GM18511 (cell line): ENCODE data around the gene STK10.

Source experiments
- ATAC-seq: cut with Tn5 transposase; IDR thresholded peaks from one replicate; pipeline ENCODE4 v1.9.1; 2021; ENCODE audit warnings: mild to moderate bottlenecking, moderate library complexity; ENCODE audit not compliant: unreplicated experiment

Gene STK10

DNA sequence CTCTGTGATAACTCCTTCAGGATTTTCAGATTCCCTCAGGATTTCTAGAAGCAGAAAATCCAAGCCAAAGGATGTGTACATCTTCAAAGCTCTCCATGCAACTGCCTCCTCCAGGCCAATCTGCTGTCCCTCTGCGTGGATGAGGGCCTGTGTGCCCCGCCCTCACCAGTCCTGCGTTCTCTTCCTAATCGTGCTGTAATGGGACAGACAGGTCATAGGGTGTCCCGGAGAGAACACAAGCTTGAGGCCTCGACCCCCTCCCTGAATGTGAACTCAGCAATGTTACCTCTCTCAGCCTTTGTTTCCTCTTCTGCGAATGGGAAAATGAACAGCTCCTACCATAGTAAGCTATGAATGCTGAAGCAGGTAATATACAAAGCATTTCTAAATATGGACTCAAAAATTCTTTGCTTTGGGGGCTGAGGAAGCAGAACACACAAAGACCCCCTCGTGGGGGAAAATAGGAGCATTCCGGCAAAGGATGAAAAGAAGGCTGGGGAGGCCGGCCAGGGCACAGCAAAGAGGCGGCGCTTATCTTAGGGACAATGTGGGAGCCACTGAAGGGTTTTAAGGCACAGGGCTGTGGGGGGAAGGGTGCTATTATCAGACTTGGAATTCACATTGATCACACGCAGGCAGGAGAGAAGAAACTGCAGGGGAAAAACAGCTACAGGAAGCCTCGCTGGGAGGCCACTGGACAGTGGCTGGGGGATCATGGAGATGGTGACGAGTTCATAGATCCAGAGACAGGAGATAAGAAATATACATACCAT, 124.4 kb downstream of the STK10 start:
- ATAC-seq: no peak

DNA sequence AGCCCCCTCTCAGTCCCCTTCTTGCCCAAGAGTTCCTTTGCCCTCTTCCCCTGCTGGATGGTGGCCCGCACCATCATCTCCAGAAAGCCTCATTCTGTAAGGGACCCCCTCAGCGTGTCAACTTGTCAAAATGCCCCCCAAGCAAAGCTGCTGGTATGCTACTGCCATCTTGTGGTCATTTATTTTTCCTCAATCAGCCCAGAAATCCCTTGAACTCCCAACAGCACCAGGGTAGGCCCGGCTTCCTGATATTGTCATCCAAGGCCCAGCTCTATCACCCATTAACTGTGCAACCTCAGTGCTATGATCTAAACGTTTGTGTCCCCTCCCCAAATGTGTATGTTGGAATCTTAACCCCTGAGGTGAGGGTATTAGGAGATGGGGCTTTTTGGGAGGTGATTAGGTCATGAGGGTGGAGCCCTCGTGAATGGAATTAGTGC, 128.3 kb downstream of the STK10 start:
- no peak for ATAC-seq

DNA sequence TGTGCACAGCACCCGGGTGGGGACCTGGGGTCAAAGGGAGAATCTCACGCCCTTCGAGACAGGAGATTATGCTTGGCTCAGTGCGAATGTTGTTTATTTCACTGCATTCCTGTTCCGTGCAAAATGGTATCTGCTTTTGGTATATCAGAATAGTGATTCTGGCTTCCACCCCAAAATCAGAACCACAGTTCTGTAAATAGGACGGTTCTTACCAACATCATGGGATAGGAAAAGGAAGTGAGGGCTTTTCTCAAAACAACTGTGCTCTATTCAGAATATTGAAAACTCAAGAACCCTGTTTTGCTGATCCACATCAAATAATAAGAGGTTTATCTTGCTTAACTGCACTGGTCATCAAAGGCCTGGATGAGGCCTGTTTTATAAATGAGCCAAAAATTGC, 129.9 kb downstream of the STK10 start:
- no peak for ATAC-seq

DNA sequence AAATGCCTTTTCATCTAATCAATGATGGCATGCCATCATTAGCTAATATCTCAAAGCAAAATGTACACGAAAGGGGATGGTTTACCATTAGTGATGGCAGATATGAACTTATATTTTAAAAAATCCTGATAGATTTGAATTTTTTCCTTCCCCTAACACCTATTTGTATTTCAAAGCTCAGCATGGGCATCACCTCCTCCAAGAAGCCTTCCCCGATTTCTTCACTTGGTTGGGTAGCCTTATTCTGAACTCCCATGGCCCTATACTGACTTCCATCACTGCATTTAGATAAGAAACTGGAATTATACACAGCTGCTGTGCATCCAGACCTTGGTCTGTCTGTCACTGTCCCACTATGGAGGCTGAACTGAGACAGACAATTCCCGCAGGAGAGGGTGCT, 132.0 kb downstream of the STK10 start:
- no peak for ATAC-seq

DNA sequence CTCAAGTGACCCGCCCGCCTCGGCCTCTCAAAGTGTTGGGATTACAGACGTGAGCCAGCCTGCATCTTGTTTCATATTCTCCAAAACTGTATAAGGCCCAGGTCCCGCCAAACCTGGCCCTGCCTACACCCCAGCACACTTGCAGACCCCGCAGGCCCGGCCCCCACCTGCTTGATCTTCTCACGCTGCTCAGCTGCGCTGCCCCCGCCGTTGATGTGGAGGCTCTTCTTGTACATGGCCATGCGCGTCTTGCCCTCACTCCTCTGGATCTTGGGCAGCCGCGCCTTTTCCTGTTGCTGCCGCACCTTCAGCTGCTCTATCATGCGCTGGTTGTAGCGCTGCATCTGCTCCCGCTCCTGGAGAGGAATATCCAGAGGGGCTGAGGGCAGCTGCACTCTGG, 132.6 kb downstream of the STK10 start:
- ATAC-seq: no peak

DNA sequence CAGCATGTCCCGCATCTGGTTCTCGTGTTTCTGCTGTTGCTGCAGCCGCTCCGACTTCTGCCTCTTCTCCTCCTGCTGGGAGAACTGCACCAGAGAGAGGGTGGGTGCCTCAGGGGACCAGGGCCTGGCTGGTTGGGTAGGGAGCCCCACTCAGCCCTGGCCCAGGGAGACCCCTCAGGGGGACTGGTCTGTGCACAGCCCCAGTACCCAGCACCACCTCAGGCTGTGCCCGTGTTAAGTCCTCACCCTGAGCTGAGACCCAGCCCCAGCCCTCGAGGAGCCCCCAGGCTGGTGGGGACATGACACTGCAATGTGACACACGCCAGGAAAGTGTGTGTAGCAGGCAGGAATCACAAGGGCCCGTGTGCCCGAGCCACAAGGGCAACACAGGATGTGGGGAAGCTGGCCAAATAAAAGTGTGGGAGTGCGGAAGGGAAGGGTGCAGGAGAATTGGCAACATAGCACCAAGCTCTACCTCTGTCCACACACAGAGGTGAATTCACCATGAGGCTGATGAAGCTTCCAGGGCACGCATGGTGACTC, 133.3 kb downstream of the STK10 start:
- no peak for ATAC-seq

DNA sequence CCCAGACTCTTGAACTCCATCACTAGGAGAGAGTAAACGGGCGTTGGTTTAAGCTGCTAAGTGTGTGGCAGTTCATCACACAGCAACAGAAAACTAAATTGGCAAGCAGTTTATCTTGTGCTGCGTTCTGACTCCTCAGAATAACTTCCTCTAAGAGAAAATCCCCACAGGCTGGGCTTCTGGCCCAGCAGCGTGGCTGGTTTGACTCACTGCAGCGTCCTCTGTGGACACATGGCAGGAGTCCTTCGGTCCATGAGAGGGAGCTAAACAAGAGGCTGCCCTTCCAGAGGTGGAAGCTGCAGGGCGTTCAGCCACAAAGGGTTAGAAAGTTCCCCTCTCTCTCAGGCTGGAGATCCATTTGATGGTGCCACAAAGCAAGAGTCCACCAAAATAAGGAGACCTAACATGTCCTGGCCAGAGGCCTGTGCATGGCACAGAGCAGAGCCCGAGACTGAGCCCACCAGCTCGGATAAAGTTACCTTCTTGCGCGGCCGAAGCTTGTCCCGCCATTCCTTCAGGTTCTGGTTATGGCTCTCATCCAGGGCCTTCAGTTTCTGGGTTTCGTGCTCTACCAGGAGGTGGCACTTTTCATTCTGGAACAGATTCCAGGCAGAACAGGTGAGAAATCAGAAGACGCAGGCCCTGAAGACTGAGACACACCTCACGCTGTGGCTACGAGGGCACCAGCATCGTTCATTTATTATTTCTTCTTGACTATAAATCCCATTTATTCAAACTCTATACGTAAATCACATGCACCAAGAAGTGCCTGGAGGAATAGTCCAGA, 135.4 kb downstream of the STK10 start:
- no peak for ATAC-seq

DNA sequence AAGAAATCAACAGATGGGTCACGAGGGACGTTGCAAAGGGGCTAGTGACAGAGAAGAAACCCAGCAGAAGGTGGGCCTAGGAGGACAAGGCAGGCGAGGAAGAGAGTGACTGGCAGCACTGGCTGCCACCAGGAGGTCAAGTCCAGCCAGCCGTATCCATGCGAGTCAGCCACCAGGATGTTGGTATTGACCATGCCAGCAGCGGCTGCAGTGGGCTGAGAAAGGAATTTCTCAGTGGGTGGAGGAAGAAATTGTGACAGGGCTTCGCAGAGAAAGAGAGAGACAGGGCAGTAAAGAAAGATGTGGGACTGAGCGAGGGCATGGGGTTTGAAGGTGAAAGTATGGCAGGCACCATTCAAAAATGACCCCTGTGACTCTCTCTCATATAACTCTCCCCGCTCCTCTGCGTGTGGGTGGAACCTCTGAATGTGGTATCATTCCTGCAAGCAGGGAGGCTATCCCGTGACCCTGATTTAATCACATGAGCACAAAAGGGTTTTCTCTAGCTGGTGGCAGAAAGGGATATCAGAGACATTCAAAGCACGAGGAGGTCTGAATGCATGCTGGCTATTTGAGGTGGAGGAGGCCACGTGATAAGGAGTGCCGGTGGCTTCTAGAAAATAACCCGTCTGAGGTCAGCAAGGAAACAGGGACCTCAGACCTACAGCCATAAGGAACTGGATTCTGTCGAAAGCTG, 136.2 kb downstream of the STK10 start:
- no peak for ATAC-seq

DNA sequence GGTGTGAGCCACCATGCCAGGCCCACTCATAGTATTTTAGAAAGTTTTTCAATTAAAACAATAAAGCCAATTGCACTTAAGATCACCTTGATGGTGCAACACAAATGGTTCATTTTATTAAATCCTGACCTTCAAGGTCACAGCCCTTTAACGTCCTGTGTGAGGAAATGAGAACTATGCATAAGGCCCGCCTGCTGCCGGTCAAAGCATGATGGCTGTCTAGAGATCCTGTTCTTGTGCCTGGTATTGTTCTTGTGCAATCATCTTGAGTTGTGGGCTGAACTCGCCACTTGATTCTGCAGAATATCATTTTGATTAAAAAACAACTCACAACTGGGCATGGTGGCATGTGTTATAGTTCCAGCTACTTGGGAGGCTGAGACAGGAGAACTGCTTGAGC, 137.9 kb downstream of the STK10 start:
- no peak for ATAC-seq

DNA sequence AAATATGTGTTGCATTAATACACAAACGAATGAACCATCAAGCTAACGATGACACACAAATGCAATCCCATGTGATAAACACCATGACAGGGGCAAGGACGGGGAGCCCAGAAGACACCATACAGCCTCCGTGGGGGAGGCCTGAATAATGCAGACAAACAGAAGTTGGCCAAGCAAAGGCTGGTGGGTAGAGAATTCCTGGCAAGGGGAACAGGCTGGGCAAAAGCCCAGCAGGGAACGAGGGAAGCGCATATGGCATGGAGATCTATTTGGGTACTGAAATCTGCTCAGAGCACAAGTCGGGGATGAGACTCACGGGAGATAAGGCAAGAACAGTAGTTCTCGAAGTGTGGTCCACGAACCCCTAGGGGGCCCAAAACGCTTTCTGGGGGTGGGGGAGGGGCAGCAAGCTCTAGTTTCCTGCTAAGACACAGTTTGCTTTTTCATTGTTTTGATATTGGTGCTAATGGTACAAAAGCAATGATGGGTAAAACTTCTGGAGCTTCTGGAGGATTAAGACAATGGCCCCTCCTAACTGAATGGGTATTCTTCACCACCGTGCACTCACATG, 138.7 kb downstream of the STK10 start:
- no peak for ATAC-seq

DNA sequence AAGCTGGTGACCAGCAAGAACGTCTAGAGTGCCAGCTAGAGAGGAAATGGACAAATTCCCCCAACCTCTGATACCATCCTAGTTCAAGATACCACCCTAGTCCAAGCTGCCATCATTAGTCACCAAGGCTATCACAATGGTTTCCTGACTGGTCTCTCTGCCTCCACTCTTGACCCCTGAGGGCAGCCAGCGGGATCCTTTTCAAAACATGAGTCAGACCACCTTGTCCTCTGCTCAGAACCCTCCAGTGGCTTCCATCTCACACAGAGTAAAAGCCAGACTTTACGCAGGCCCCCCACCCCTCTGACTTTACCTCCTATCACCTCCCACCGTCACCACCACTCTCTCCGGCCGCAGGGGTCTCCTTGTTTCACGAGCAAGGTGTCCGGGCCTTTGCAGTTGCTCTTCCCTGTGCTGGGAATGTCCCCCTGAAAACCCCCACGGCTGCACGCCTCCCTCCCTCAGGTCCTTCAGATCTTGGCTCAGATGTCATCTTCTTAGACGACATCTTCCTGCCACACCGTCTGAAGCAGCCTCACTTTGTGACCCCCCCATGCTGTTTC, 139.4 kb downstream of the STK10 start:
- no peak for ATAC-seq

DNA sequence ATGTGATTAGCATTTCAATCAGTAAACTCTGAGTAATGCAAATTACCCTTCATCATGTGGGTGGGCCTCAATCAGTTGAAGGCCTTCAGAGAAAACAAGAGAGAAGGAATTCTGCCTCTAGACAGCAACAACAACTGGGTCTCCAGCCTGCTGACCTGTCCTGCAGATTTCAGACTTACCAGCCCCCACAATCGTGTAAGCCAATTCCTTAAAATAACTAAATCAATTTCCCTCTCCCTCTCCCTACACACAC, 139.9 kb downstream of the STK10 start:
- no peak for ATAC-seq

DNA sequence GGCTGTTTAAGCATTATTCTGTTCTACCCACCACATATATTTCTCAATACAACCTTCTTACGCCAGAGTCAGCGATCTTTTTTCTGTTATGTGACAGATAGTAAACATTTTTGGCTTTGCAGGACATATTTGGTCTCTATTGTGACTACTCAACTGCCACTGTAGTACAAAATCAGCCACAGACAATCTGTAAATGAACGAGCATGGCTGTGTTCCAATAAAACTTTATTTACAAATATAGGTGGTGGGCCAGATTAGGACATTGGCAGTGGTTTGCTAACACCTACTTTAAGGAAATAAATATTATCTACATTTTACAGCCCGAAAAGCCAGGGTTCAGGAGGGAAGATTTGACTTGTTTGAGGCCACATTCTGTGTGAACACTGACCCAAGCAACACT, 141.4 kb downstream of the STK10 start:
- ATAC-seq: no peak

DNA sequence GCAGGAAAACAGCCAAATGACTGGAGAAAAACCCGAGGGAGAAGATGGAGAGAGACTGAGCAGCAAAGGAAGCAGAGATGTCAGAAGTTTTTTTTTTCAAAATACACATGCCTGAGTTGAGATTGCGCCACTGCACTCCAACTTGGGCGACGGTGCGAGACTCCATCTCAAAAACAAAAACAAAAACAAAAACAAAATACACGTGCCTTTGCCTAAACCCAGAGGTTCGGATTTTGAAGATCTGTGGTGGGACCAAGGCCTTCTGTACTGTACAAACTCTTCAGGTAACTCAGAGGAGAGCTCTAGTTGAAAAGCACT, 142.8 kb downstream of the STK10 start:
- no peak for ATAC-seq

DNA sequence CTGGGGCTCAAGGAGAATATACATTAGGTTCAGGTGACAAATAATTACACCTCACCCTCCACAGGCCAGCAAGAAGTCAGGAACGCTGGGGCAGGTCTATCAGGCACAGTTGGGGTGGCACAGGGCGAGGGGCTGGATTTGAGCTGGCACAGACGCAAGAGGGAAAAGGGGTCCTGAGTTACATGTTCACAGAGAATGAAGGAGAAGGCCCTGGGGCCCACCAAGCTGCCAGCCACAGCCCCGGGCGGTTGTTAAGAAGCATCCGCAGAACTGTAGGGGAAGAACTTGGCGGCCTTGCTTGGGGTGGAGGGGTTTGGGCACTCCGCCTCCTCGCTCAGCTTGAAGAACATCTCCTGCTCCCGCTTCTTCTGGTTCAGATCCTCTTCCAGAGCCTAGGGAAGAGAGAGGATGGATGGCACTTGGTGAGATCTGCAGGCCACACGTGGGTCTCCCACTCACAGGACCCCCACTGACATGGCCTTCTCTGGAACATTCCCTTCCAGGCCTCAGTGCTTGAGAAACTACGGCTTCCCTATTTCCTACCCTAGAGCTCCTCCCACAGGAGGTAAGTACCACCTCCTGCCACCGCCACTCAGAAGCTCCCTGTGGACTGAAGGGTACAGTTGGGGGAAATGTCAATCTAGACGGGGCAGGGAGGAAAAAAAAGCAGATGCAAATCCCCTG, 143.3 kb downstream of the STK10 start:
- no peak for ATAC-seq

DNA sequence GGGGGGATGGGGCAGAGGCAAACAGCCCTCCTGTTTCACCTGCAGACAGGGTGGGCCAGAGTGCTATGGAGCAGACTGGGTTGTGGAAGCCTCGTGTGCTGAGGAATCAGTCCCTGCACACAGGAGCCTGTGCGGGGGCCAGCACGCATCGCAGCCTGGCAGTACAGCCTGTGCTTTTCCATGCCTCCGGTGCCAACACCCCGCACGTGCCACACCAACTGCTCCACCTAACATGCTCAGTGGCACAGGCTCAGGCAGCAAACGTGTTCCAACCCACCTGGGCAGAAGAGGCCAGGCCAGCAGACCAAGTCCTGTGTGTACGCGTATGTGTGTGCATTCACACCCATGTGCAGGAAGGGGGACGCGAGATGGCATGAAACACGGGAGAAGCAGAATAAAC, 144.2 kb downstream of the STK10 start:
- ATAC-seq: no peak

DNA sequence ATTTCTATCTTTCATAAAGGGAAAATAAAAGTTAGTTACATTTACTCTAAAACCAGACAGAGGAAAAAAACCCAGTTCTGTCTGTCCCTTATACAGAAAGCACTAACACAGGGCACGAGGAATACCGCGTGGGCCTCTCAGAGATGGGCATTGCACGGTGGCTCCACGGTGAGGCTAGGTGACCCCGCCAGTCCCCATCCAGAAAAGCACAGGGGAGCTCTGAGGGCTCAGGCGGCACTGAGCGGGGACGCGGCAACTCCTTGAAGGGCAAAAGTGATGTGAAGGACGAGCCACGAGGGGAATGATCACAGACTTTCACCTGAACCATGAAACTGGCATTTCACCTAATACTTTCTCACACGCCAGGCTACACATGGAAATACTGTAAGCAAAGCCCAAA, 145.8 kb downstream of the STK10 start:
- no peak for ATAC-seq

DNA sequence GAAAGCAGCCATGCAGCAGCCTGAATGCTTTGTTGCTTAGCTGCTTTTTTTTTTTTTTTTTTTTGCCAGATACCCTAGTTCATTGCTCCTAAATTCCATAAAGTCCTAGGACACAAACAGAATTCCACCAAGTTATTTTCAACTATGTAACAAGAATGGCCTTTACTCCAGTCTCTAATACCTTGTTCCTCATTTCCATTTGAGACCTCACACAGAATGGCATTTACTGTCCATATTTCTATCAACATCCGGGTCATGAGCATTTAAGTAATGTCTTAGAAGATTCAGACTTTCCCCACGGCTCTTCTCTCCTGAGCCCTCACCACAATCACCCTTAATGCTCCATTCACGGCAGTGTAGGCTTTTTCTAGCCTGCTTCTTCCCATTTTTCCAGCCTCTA, 149.9 kb downstream of the STK10 start:
- ATAC-seq: no peak

DNA sequence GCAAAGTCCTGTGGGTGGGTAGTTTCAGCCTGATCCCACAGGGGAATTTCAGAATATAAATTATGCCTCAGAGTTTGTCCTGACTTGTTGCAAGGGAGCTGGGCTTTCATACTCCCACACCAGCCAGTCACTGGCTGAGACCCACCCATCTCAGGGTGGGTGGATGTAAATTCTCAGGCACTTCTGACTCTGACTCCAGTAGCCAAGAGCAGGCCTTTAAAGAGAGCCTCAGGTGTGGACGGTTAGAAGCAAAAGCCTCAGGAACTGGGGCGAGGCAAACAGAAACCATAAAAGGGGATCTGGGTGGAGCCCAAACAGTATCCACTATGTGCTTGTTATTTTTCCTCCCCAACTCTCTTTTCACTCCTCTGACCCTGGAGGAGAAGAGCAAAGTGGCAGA, 153.0 kb downstream of the STK10 start:
- ATAC-seq: peak; percentile 81

DNA sequence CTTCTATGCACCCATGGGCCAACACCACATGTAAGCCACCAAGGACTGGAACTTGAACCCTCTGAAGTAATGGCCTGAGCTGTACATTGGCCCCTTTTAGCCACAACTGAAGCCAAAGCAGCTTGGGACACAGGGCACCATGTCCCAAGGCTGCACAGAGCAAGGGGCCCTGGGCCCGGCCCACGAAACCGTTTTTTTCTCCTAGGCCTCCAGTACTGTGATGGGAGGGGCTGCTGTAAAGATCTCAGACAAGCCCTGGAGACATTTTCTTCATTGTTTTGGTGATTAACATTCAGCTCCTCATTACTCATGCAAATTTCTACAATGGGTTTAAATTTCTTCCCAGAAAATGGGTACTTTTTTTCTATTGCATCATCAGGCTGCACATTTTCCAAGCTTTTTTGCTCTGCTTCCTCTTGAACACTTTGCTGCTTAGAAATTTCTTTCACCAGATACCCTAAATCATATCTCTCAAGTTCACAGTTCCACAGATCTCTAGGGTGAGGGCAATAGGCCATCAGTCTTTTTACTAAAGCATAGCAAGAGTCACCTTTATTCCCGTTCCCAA, 156.0 kb downstream of the STK10 start:
- ATAC-seq: no peak
